ENCODE data around the gene SLC6A2. TPM values are rescaled to one million over a fixed set of nuclear protein-coding genes. Genes with fewer than 3 reads are reported as not detected.
A peak's percentile ranks its signal among the peaks of the same experiment; 100 is the strongest.

SLC6A2 gene
- total RNA-seq, 1 donor from 2014 or later = not detected

- H3K36me3 ChIP-seq = no peaks in the 10 kb centered on the region
- Mint-ChIP-seq H3K4me1 (peaks cover 4% of the 10 kb centered on the region), H3K27me3 (ENCODE audit: insufficient read depth, low read depth) (peaks cover 29% of the 10 kb centered on the region), H3K36me3 (no peaks in the 10 kb centered on the region), H3K9me3 (peaks cover 1% of the 10 kb centered on the region), H3K27ac (no peak overlapping the region), H3K4me3 (no peak overlapping the region)
- H3K27ac ChIP-seq = no peak overlapping the region
- peaks cover 8% of the 10 kb centered on the region for H4K20me1 ChIP-seq (ENCODE audit: low read depth)
- peaks cover 4% of the 10 kb centered on the region for H3F3A ChIP-seq (ENCODE audit: low read depth)
- H3K4me2 ChIP-seq = no peak overlapping the region
- H3K9ac ChIP-seq = no peak overlapping the region
- no peaks in the 10 kb centered on the region for H3K9me3 ChIP-seq (ENCODE audit: low read depth)
- TF ChIP-seq CTCF (IDR thresholded peaks at IDR 0.05) (no peak), EZH2 (IDR thresholded peaks at IDR 0.05) (no peak), EZH2phosphoT487 (IDR thresholded peaks at IDR 0.05) (no peak)
- no peaks in the 10 kb centered on the region for H3K79me2 ChIP-seq (ENCODE audit: low read depth)
- H3K4me1 ChIP-seq = peaks cover 4% of the 10 kb centered on the region
- H3K4me3 ChIP-seq = no peak overlapping the region
- peaks cover 72% of the 10 kb centered on the region for H3K27me3 ChIP-seq
- H2AFZ ChIP-seq (replicated peaks) = no peak overlapping the region
- DNase-seq (ENCODE audit: low spot score) = no peak
Measured at GRCh38 chr16:55658898-55659420, 3.2 kb downstream of the SLC6A2 start.

- no peak overlapping the region for H3K4me3 Mint-ChIP-seq
- Histone ChIP-seq H3K36me3 (no peaks in the 10 kb centered on the region), H3K9me3 (ENCODE audit: low read depth) (no peaks in the 10 kb centered on the region), H3K4me2 (no peak overlapping the region), H3K27me3 (peaks cover 61% of the 10 kb centered on the region), H3K4me1 (peaks cover 4% of the 10 kb centered on the region), H3F3A (ENCODE audit: low read depth) (peaks cover 4% of the 10 kb centered on the region), H3K79me2 (ENCODE audit: low read depth) (no peaks in the 10 kb centered on the region), H3K9ac (no peak overlapping the region), H4K20me1 (ENCODE audit: low read depth) (peaks cover 6% of the 10 kb centered on the region), H3K27ac (no peak overlapping the region), H2AFZ (replicated peaks) (no peak overlapping the region), H3K4me3 (no peak overlapping the region)
- no peak for DNase-seq (ENCODE audit: low spot score)
- no peak overlapping the region for H3K27ac Mint-ChIP-seq
- peaks cover 1% of the 10 kb centered on the region for H3K9me3 Mint-ChIP-seq
- TF ChIP-seq CTCF (IDR thresholded peaks at IDR 0.05) (no peak), EZH2phosphoT487 (IDR thresholded peaks at IDR 0.05) (no peak)
- peaks cover 4% of the 10 kb centered on the region for H3K4me1 Mint-ChIP-seq
- peaks cover 29% of the 10 kb centered on the region for H3K27me3 Mint-ChIP-seq (ENCODE audit: insufficient read depth, low read depth)
- no peaks in the 10 kb centered on the region for H3K36me3 Mint-ChIP-seq
Measured at GRCh38 chr16:55660026-55660425, 4.2 kb downstream of the SLC6A2 start.

- no peak overlapping the region for H3K4me3 Mint-ChIP-seq
- no peaks in the 10 kb centered on the region for H3K36me3 Mint-ChIP-seq
- H3K4me3 ChIP-seq = no peak overlapping the region
- peaks cover 1% of the 10 kb centered on the region for H3K9me3 Mint-ChIP-seq
- H3K4me2 ChIP-seq = no peak overlapping the region
- H3K27me3 Mint-ChIP-seq (ENCODE audit: insufficient read depth, low read depth) = peaks cover 29% of the 10 kb centered on the region
- no peaks in the 10 kb centered on the region for H3K9me3 ChIP-seq (ENCODE audit: low read depth)
- peaks cover 4% of the 10 kb centered on the region for H4K20me1 ChIP-seq (ENCODE audit: low read depth)
- H2AFZ ChIP-seq (replicated peaks) = no peak overlapping the region
- peaks cover 4% of the 10 kb centered on the region for H3K4me1 ChIP-seq
- H3F3A ChIP-seq (ENCODE audit: low read depth) = no peaks in the 10 kb centered on the region
- peaks cover 53% of the 10 kb centered on the region for H3K27me3 ChIP-seq
- no peak overlapping the region for H3K27ac ChIP-seq
- TF ChIP-seq EZH2 (IDR thresholded peaks at IDR 0.05) = no peak
- peak; percentile 12 for TF ChIP-seq CTCF (IDR thresholded peaks at IDR 0.05)
- TF ChIP-seq EZH2phosphoT487 (IDR thresholded peaks at IDR 0.05) = no peak
- H3K9ac ChIP-seq = no peak overlapping the region
- H3K79me2 ChIP-seq (ENCODE audit: low read depth) = no peaks in the 10 kb centered on the region
- DNase-seq (ENCODE audit: low spot score) = peak; percentile 28
- H3K27ac Mint-ChIP-seq = no peak overlapping the region
- H3K4me1 Mint-ChIP-seq = peaks cover 4% of the 10 kb centered on the region
- no peaks in the 10 kb centered on the region for H3K36me3 ChIP-seq
Measured at GRCh38 chr16:55660828-55661227, 5.0 kb downstream of the SLC6A2 start.

All from neural progenitor cell (in vitro differentiated cells).